ENCODE data around the gene NHERF1.

NHERF1 gene

GRCh38 chr17:74749279-74750038, 1.0 kb downstream of the NHERF1 start:
- DNase-seq (ENCODE audit: low read depth) = no peak

- no peak for DNase-seq (ENCODE audit: low read depth)
Measured at GRCh38 chr17:74750039-74750326, 1.6 kb downstream of the NHERF1 start.

- DNase-seq (ENCODE audit: low read depth) = no peak
Measured at GRCh38 chr17:74750327-74751069, 2.1 kb downstream of the NHERF1 start.

GRCh38 chr17:74752415-74752814, 4.0 kb downstream of the NHERF1 start:
- no peak for DNase-seq (ENCODE audit: low read depth)

- no peak for DNase-seq (ENCODE audit: low read depth)
Measured at GRCh38 chr17:74752822-74753401, 4.5 kb downstream of the NHERF1 start.

GRCh38 chr17:74754832-74755231, 6.4 kb downstream of the NHERF1 start:
- DNase-seq (ENCODE audit: low read depth) = no peak

- no peak for DNase-seq (ENCODE audit: low read depth)
Measured at GRCh38 chr17:74755533-74755932, 7.1 kb downstream of the NHERF1 start.

- no peak for DNase-seq (ENCODE audit: low read depth)
Measured at GRCh38 chr17:74756891-74757290, 8.5 kb downstream of the NHERF1 start.

- DNase-seq (ENCODE audit: low read depth) = no peak
Measured at GRCh38 chr17:74757502-74757901, 9.1 kb downstream of the NHERF1 start.

GRCh38 chr17:74757931-74758847, 9.8 kb downstream of the NHERF1 start:
- DNase-seq (ENCODE audit: low read depth) = no peak

- no peak for DNase-seq (ENCODE audit: low read depth)
Measured at GRCh38 chr17:74758848-74759168, 10.4 kb downstream of the NHERF1 start.

- DNase-seq (ENCODE audit: low read depth) = no peak
Measured at GRCh38 chr17:74759243-74759801, 10.9 kb downstream of the NHERF1 start.

- no peak for DNase-seq (ENCODE audit: low read depth)
Measured at GRCh38 chr17:74759941-74760340, 11.5 kb downstream of the NHERF1 start.

GRCh38 chr17:74760404-74761105, 12.1 kb downstream of the NHERF1 start:
- no peak for DNase-seq (ENCODE audit: low read depth)

GRCh38 chr17:74761419-74761818, 13.0 kb downstream of the NHERF1 start:
- DNase-seq (ENCODE audit: low read depth) = no peak

GRCh38 chr17:74761931-74762330, 13.5 kb downstream of the NHERF1 start:
- no peak for DNase-seq (ENCODE audit: low read depth)

- no peak for DNase-seq (ENCODE audit: low read depth)
Measured at GRCh38 chr17:74763565-74764387, 15.3 kb downstream of the NHERF1 start.

- DNase-seq (ENCODE audit: low read depth) = no peak
Measured at GRCh38 chr17:74764751-74765286, 16.4 kb downstream of the NHERF1 start.

GRCh38 chr17:74766413-74766812, 18.0 kb downstream of the NHERF1 start:
- no peak for DNase-seq (ENCODE audit: low read depth)

GRCh38 chr17:74767111-74767516, 18.7 kb downstream of the NHERF1 start:
- DNase-seq (ENCODE audit: low read depth) = no peak

Measured in T follicular helper cell (primary cell).